MM.1S (cell line): ENCODE results near the gene CELF2.

Experiments
- DNase-seq: peaks from one replicate; pipeline ENCODE4 v3.0.0-alpha.2; 2015
- H2AFZ ChIP-seq: fragments of 300-600 bp; sonication (generic); 2 replicates; pipeline ENCODE4 v1.6.0; 2016; ENCODE audit warnings: antibody characterized with exemption, low read length
- H3F3A ChIP-seq: fragments of 300-600 bp; sonication (generic); 2 replicates; pipeline ENCODE4 v1.6.1; 2016; ENCODE audit warnings: mild to moderate bottlenecking, antibody characterized with exemption, low read length, moderate library complexity, mixed read lengths; ENCODE audit not compliant: insufficient read depth
- H3K27ac ChIP-seq: fragments of 300-600 bp; sonication (generic); 2 replicates; pipeline ENCODE4 v1.5.1; 2016; ENCODE audit warnings: mild to moderate bottlenecking, low read length
- H3K27me3 ChIP-seq: fragments of 300-600 bp; sonication (generic); replicated peaks from 2 replicates; pipeline ENCODE4 v1.6.0; 2016; ENCODE audit warnings: low read length; ENCODE audit not compliant: insufficient read depth
- H3K36me3 ChIP-seq: fragments of 300-600 bp; sonication (generic); replicated peaks from 2 replicates; pipeline ENCODE4 v1.6.1; 2016; ENCODE audit warnings: mild to moderate bottlenecking, low read length, mixed read lengths; ENCODE audit not compliant: insufficient read depth
- H3K4me1 ChIP-seq: fragments of 300-600 bp; sonication (generic); 2 replicates; pipeline ENCODE4 v1.6.1; 2016; ENCODE audit warnings: low read length, mixed read lengths
- H3K4me2 ChIP-seq: fragments of 300-600 bp; sonication (generic); 2 replicates; pipeline ENCODE4 v1.6.0; 2016; ENCODE audit warnings: low read depth, low read length
- H3K4me3 ChIP-seq: fragments of 300-600 bp; sonication (generic); 2 replicates; pipeline ENCODE4 v1.5.1; 2016; ENCODE audit warnings: low read length, mixed read lengths
- H3K79me2 ChIP-seq: fragments of 300-600 bp; sonication (generic); 2 replicates; pipeline ENCODE4 v1.6.1; 2016; ENCODE audit warnings: mixed run types, low read length, mixed read lengths
- H3K9ac ChIP-seq: fragments of 300-600 bp; sonication (generic); 2 replicates; pipeline ENCODE4 v1.6.1; 2016; ENCODE audit warnings: low read length, mixed read lengths
- H3K9me2 ChIP-seq: fragments of 300-600 bp; sonication (generic); replicated peaks from 2 replicates; pipeline ENCODE4 v1.6.1; 2016; ENCODE audit warnings: mild to moderate bottlenecking, low read length, mixed read lengths; ENCODE audit not compliant: insufficient read depth
- H3K9me3 ChIP-seq: fragments of 300-600 bp; sonication (generic); replicated peaks from 2 replicates; pipeline ENCODE4 v1.6.1; 2016; ENCODE audit warnings: mild to moderate bottlenecking, low read length, mixed read lengths; ENCODE audit not compliant: insufficient read depth
- H4K20me1 ChIP-seq: fragments of 300-600 bp; sonication (generic); 2 replicates; pipeline ENCODE4 v1.6.1; 2016; ENCODE audit warnings: mild to moderate bottlenecking, low read length, moderate library complexity, mixed read lengths; ENCODE audit not compliant: insufficient read depth
- CTCF ChIP-seq: fragments of 300-600 bp; sonication (generic); IDR thresholded peaks from 2 replicates; pipeline ENCODE4 v1.5.1; 2016; ENCODE audit warnings: antibody characterized with exemption, low read length, mixed read lengths
- EZH2 ChIP-seq: fragments of 300-600 bp; sonication (generic); optimal IDR thresholded peaks from 2 replicates; pipeline ENCODE3; 2017; ENCODE audit warnings: low read depth, mild to moderate bottlenecking, antibody characterized with exemption, low read length, mixed read lengths
- EZH2phosphoT487 ChIP-seq: fragments of 300-600 bp; sonication (generic); IDR thresholded peaks from 2 replicates; pipeline ENCODE4 v1.6.1; 2018; ENCODE audit warnings: antibody characterized with exemption, low read length

CELF2 gene

GRCh38 chr10:11338160-11338844 is 320.6 kb downstream of the CELF2 start:
- no peak overlapping the region for H3K4me2 ChIP-seq
- H3K27ac ChIP-seq = no peak overlapping the region
- no peaks in the 10 kb centered on the region for H3K4me1 ChIP-seq
- no peak overlapping the region for H3K9ac ChIP-seq
- H3K9me2 ChIP-seq = no peaks in the 10 kb centered on the region
- no peak for DNase-seq
- no peaks in the 10 kb centered on the region for H3K9me3 ChIP-seq
- 0 out of 2 replicates have a peak, but pooled peaks cover 7% of the 10 kb centered on the region for H3K36me3 ChIP-seq
- TF ChIP-seq EZH2 (no peak), EZH2phosphoT487 (no peak), CTCF (no peak)
- H2AFZ ChIP-seq = no peak overlapping the region
- no peaks in the 10 kb centered on the region; the same call in 1 of the 2 replicates for H4K20me1 ChIP-seq
- peaks cover 44% of the 10 kb centered on the region for H3F3A ChIP-seq
- no peaks in the 10 kb centered on the region for H3K27me3 ChIP-seq
- no peak overlapping the region for H3K4me3 ChIP-seq
- no peaks in the 10 kb centered on the region for H3K79me2 ChIP-seq

- no peak overlapping the region for H3K4me2 ChIP-seq
- no peak overlapping the region for H3K27ac ChIP-seq
- no peak for DNase-seq
- H3K4me3 ChIP-seq = no peak overlapping the region
- H3K27me3 ChIP-seq = no peaks in the 10 kb centered on the region
- H3K9ac ChIP-seq = no peak overlapping the region
- no peaks in the 10 kb centered on the region for H4K20me1 ChIP-seq
- TF ChIP-seq CTCF (no peak), EZH2phosphoT487 (no peak), EZH2 (no peak)
- H3K36me3 ChIP-seq = no peaks in the 10 kb centered on the region
- H2AFZ ChIP-seq = no peak overlapping the region
- no peaks in the 10 kb centered on the region for H3K79me2 ChIP-seq
- no peaks in the 10 kb centered on the region for H3K9me2 ChIP-seq
- no peaks in the 10 kb centered on the region for H3K9me3 ChIP-seq
- no peaks in the 10 kb centered on the region for H3K4me1 ChIP-seq
- H3F3A ChIP-seq = peaks cover 38% of the 10 kb centered on the region
Observed at GRCh38 chr10:11339013-11339412, 321.3 kb downstream of the CELF2 start.

GRCh38 chr10:11339660-11340059 is 322.0 kb downstream of the CELF2 start:
- H3K4me2 ChIP-seq = no peak overlapping the region
- no peaks in the 10 kb centered on the region for H3K79me2 ChIP-seq
- H3K9ac ChIP-seq = no peak overlapping the region
- peaks cover 32% of the 10 kb centered on the region for H3F3A ChIP-seq
- no peaks in the 10 kb centered on the region for H3K36me3 ChIP-seq
- H3K4me1 ChIP-seq = no peaks in the 10 kb centered on the region
- TF ChIP-seq EZH2phosphoT487 (no peak), CTCF (no peak), EZH2 (no peak)
- no peaks in the 10 kb centered on the region for H3K9me3 ChIP-seq
- H3K27ac ChIP-seq = no peak overlapping the region
- H3K4me3 ChIP-seq = no peak overlapping the region
- H4K20me1 ChIP-seq = no peaks in the 10 kb centered on the region
- no peaks in the 10 kb centered on the region for H3K27me3 ChIP-seq
- DNase-seq = no peak
- no peaks in the 10 kb centered on the region for H3K9me2 ChIP-seq
- H2AFZ ChIP-seq = no peak overlapping the region
